ENCODE results near the gene CFAP251.
"Not testable (repeated sequence)": the region's sequence is repeated elsewhere in the genome, so short reads cannot be mapped to it uniquely, and the experiment has no call there.

CFAP251 gene

GRCh38 chr12:121986489-121987245 is 68.3 kb downstream of the CFAP251 start:
- Histone ChIP-seq H3K9ac (ENCODE audit: low read length) (no peak overlapping the region), H2AFZ (ENCODE audit: insufficient read depth, low read length, poor library complexity) (no peak overlapping the region), H2BK12ac (ENCODE audit: low read length) (no peak overlapping the region), H3K9me3 (ENCODE audit: insufficient read depth, low read depth, low read length) (peaks cover 4% of the 10 kb centered on the region), H2BK5ac (ENCODE audit: low read depth, low read length, poor library complexity) (no peak overlapping the region), H3K4ac (ENCODE audit: low read depth, low read length) (no peak overlapping the region), H4K8ac (ENCODE audit: low read depth, low read length) (no peak overlapping the region), H4K12ac (ENCODE audit: low read depth, low read length) (no peak overlapping the region), H3K14ac (ENCODE audit: low read length) (no peak overlapping the region), H3K27ac (ENCODE audit: low read depth, low read length) (no peak overlapping the region), H3K4me2 (ENCODE audit: low read length) (no peak overlapping the region), H4K91ac (ENCODE audit: low read depth, low read length) (no peak overlapping the region), H3K4me1 (ENCODE audit: control insufficient read depth in 1 of 2, insufficient read depth in 2 of 2, low read length in 2 of 2) (no peaks in the 10 kb centered on the region), H3K79me1 (ENCODE audit: low read length) (no peaks in the 10 kb centered on the region), H3K18ac (ENCODE audit: low read length) (no peak overlapping the region), H3K4me3 (ENCODE audit: low read depth, low read length) (no peak overlapping the region), H3K36me3 (ENCODE audit: control insufficient read depth in 1 of 2, insufficient read depth in 2 of 2, low read length in 2 of 2) (no peaks in the 10 kb centered on the region), H2BK120ac (ENCODE audit: insufficient read depth, low read length, poor library complexity) (no peak overlapping the region), H3K27me3 (ENCODE audit: insufficient read depth, low read length) (no peaks in the 10 kb centered on the region), H2AK5ac (ENCODE audit: low read length) (no peak overlapping the region), H3K79me2 (ENCODE audit: control insufficient read depth, insufficient read depth, low read length, poor library complexity) (no peaks in the 10 kb centered on the region), H3K23ac (ENCODE audit: low read length) (no peak overlapping the region)
- no peak for DNase-seq
- no CpG with 5 or more reads among the region's 14 CpGs for WGBS (ENCODE audit: extremely low coverage, insufficient coverage, insufficient read length)

- H3K18ac ChIP-seq (ENCODE audit: low read length); H4K8ac ChIP-seq (ENCODE audit: low read depth, low read length); H3K4ac ChIP-seq (ENCODE audit: low read depth, low read length); H3K9me3 ChIP-seq (ENCODE audit: insufficient read depth, low read depth, low read length); H3K4me3 ChIP-seq (ENCODE audit: low read depth, low read length); H3K4me2 ChIP-seq (ENCODE audit: low read length); H3K79me2 ChIP-seq (ENCODE audit: control insufficient read depth, insufficient read depth, low read length, poor library complexity); H3K14ac ChIP-seq (ENCODE audit: low read length); H3K27ac ChIP-seq (ENCODE audit: low read depth, low read length); H3K79me1 ChIP-seq (ENCODE audit: low read length); H3K9ac ChIP-seq (ENCODE audit: low read length); DNase-seq; H3K27me3 ChIP-seq (ENCODE audit: insufficient read depth, low read length); H3K4me1 ChIP-seq (ENCODE audit: control insufficient read depth in 1 of 2, insufficient read depth in 2 of 2, low read length in 2 of 2); H2BK12ac ChIP-seq (ENCODE audit: low read length); H4K12ac ChIP-seq (ENCODE audit: low read depth, low read length); H3K23ac ChIP-seq (ENCODE audit: low read length); H2BK120ac ChIP-seq (ENCODE audit: insufficient read depth, low read length, poor library complexity); H2AFZ ChIP-seq (ENCODE audit: insufficient read depth, low read length, poor library complexity); H2AK5ac ChIP-seq (ENCODE audit: low read length); H4K91ac ChIP-seq (ENCODE audit: low read depth, low read length); H2BK5ac ChIP-seq (ENCODE audit: low read depth, low read length, poor library complexity); H3K36me3 ChIP-seq (ENCODE audit: control insufficient read depth in 1 of 2, insufficient read depth in 2 of 2, low read length in 2 of 2): not testable (repeated sequence)
- WGBS (ENCODE audit: extremely low coverage, insufficient coverage, insufficient read length): no CpG with 5 or more reads among the region's 10 CpGs
Measured at GRCh38 chr12:121988519-121988918, 70.1 kb downstream of the CFAP251 start.

- Histone ChIP-seq H3K79me1 (ENCODE audit: low read length) (no peaks in the 10 kb centered on the region), H3K4me3 (ENCODE audit: low read depth, low read length) (no peak overlapping the region), H3K79me2 (ENCODE audit: control insufficient read depth, insufficient read depth, low read length, poor library complexity) (no peaks in the 10 kb centered on the region), H3K18ac (ENCODE audit: low read length) (no peak overlapping the region), H4K91ac (ENCODE audit: low read depth, low read length) (no peak overlapping the region), H3K23ac (ENCODE audit: low read length) (no peak overlapping the region), H4K12ac (ENCODE audit: low read depth, low read length) (no peak overlapping the region), H2BK5ac (ENCODE audit: low read depth, low read length, poor library complexity) (no peak overlapping the region), H2BK120ac (ENCODE audit: insufficient read depth, low read length, poor library complexity) (no peak overlapping the region), H3K4me1 (ENCODE audit: control insufficient read depth in 1 of 2, insufficient read depth in 2 of 2, low read length in 2 of 2) (no peaks in the 10 kb centered on the region), H3K27ac (ENCODE audit: low read depth, low read length) (no peak overlapping the region), H3K9ac (ENCODE audit: low read length) (no peak overlapping the region), H3K27me3 (ENCODE audit: insufficient read depth, low read length) (no peaks in the 10 kb centered on the region), H3K9me3 (ENCODE audit: insufficient read depth, low read depth, low read length) (peaks cover 6% of the 10 kb centered on the region), H2AK5ac (ENCODE audit: low read length) (no peak overlapping the region), H3K14ac (ENCODE audit: low read length) (no peak overlapping the region), H2AFZ (ENCODE audit: insufficient read depth, low read length, poor library complexity) (no peak overlapping the region), H3K36me3 (ENCODE audit: control insufficient read depth in 1 of 2, insufficient read depth in 2 of 2, low read length in 2 of 2) (no peaks in the 10 kb centered on the region), H2BK12ac (ENCODE audit: low read length) (no peak overlapping the region), H4K8ac (ENCODE audit: low read depth, low read length) (no peak overlapping the region), H3K4ac (ENCODE audit: low read depth, low read length) (no peak overlapping the region), H3K4me2 (ENCODE audit: low read length) (no peak overlapping the region)
- no peak for DNase-seq
- no CpG with 5 or more reads among the region's 14 CpGs for WGBS (ENCODE audit: extremely low coverage, insufficient coverage, insufficient read length)
Measured at GRCh38 chr12:121989276-121990113, 71.1 kb downstream of the CFAP251 start.

GRCh38 chr12:121990114-121990647 is 71.8 kb downstream of the CFAP251 start:
- Histone ChIP-seq H3K14ac (ENCODE audit: low read length) (no peak overlapping the region), H2BK12ac (ENCODE audit: low read length) (no peak overlapping the region), H2AFZ (ENCODE audit: insufficient read depth, low read length, poor library complexity) (no peak overlapping the region), H3K23ac (ENCODE audit: low read length) (no peak overlapping the region), H3K27ac (ENCODE audit: low read depth, low read length) (no peak overlapping the region), H3K4me1 (ENCODE audit: control insufficient read depth in 1 of 2, insufficient read depth in 2 of 2, low read length in 2 of 2) (no peaks in the 10 kb centered on the region), H2AK5ac (ENCODE audit: low read length) (no peak overlapping the region), H4K12ac (ENCODE audit: low read depth, low read length) (no peak overlapping the region), H3K4ac (ENCODE audit: low read depth, low read length) (no peak overlapping the region), H3K9ac (ENCODE audit: low read length) (no peak overlapping the region), H3K4me3 (ENCODE audit: low read depth, low read length) (no peak overlapping the region), H3K18ac (ENCODE audit: low read length) (no peak overlapping the region), H2BK5ac (ENCODE audit: low read depth, low read length, poor library complexity) (no peak overlapping the region), H3K79me2 (ENCODE audit: control insufficient read depth, insufficient read depth, low read length, poor library complexity) (no peaks in the 10 kb centered on the region), H3K4me2 (ENCODE audit: low read length) (no peak overlapping the region), H3K36me3 (ENCODE audit: control insufficient read depth in 1 of 2, insufficient read depth in 2 of 2, low read length in 2 of 2) (no peaks in the 10 kb centered on the region), H2BK120ac (ENCODE audit: insufficient read depth, low read length, poor library complexity) (no peak overlapping the region), H4K91ac (ENCODE audit: low read depth, low read length) (no peak overlapping the region), H3K9me3 (ENCODE audit: insufficient read depth, low read depth, low read length) (peaks cover 6% of the 10 kb centered on the region), H3K79me1 (ENCODE audit: low read length) (no peaks in the 10 kb centered on the region), H3K27me3 (ENCODE audit: insufficient read depth, low read length) (no peaks in the 10 kb centered on the region), H4K8ac (ENCODE audit: low read depth, low read length) (no peak overlapping the region)
- no CpG with 5 or more reads among the region's 6 CpGs for WGBS (ENCODE audit: extremely low coverage, insufficient coverage, insufficient read length)
- DNase-seq: no peak
